Measurements from ENCODE around the gene ASB4.

ASB4 gene

GRCh38 chr7:95525503-95525902, 39.8 kb downstream of the ASB4 start:
- in situ Hi-C loops (cut with MboI; ENCODE audit: low sequenced_read_pairs): no loop called here

- in situ Hi-C loops (cut with MboI; ENCODE audit: low sequenced_read_pairs): no loop called here
Observed at GRCh38 chr7:95526128-95526738, 40.5 kb downstream of the ASB4 start.

GRCh38 chr7:95527033-95527775, 41.5 kb downstream of the ASB4 start:
- in situ Hi-C loops (cut with MboI; ENCODE audit: low sequenced_read_pairs): no loop called here

- in situ Hi-C loops (cut with MboI; ENCODE audit: low sequenced_read_pairs): no loop called here
Observed at GRCh38 chr7:95527776-95528250, 42.1 kb downstream of the ASB4 start.

GRCh38 chr7:95529701-95530100, 44.0 kb downstream of the ASB4 start:
- in situ Hi-C loops (cut with MboI; ENCODE audit: low sequenced_read_pairs): no loop called here

- in situ Hi-C loops (cut with MboI; ENCODE audit: low sequenced_read_pairs): no loop called here
Observed at GRCh38 chr7:95530881-95531280, 45.1 kb downstream of the ASB4 start.

GRCh38 chr7:95531605-95532219, 46.0 kb downstream of the ASB4 start:
- in situ Hi-C loops (cut with MboI; ENCODE audit: low sequenced_read_pairs): no loop called here

GRCh38 chr7:95534796-95535195, 49.1 kb downstream of the ASB4 start:
- in situ Hi-C loops (cut with MboI; ENCODE audit: low sequenced_read_pairs): no loop called here

- in situ Hi-C loops (cut with MboI; ENCODE audit: low sequenced_read_pairs): no loop called here
Observed at GRCh38 chr7:95535662-95536061, 49.9 kb downstream of the ASB4 start.

GRCh38 chr7:95536656-95537311, 51.0 kb downstream of the ASB4 start:
- in situ Hi-C loops (cut with MboI; ENCODE audit: low sequenced_read_pairs): no loop called here

GRCh38 chr7:95537468-95537867, 51.7 kb downstream of the ASB4 start:
- in situ Hi-C loops (cut with MboI; ENCODE audit: low sequenced_read_pairs): no loop called here

GRCh38 chr7:95539426-95539825, 53.7 kb downstream of the ASB4 start:
- in situ Hi-C loops (cut with MboI; ENCODE audit: low sequenced_read_pairs): no loop called here

GRCh38 chr7:95540366-95540765, 54.6 kb downstream of the ASB4 start:
- in situ Hi-C loops (cut with MboI; ENCODE audit: low sequenced_read_pairs): no loop called here

GRCh38 chr7:95543312-95543711, 57.6 kb downstream of the ASB4 start:
- in situ Hi-C loops (cut with MboI; ENCODE audit: low sequenced_read_pairs): no loop called here

GRCh38 chr7:95544171-95544570, 58.4 kb downstream of the ASB4 start:
- in situ Hi-C loops (cut with MboI; ENCODE audit: low sequenced_read_pairs): no loop called here

GRCh38 chr7:95545007-95545615, 59.4 kb downstream of the ASB4 start:
- in situ Hi-C loops (cut with MboI; ENCODE audit: low sequenced_read_pairs): no loop called here

- in situ Hi-C loops (cut with MboI; ENCODE audit: low sequenced_read_pairs): no loop called here
Observed at GRCh38 chr7:95545673-95546072, 59.9 kb downstream of the ASB4 start.

GRCh38 chr7:95546647-95547046, 60.9 kb downstream of the ASB4 start:
- in situ Hi-C loops (cut with MboI; ENCODE audit: low sequenced_read_pairs): no loop called here

- in situ Hi-C loops (cut with MboI; ENCODE audit: low sequenced_read_pairs): no loop called here
Observed at GRCh38 chr7:95547361-95548348, 61.9 kb downstream of the ASB4 start.

Measured in HL-60/S4 treated with phorbol 12-myristate 13-acetate at 8.2 ng/mL for 4 days and 3 days (cell line).